ENCODE results near the gene TAS1R3. TPM values are rescaled to one million over a fixed set of nuclear protein-coding genes. Genes with fewer than 3 reads are reported as not detected.

The TAS1R3 gene
- total RNA-seq, 1 donor from 2014 or later = 1.3 TPM

DNA sequence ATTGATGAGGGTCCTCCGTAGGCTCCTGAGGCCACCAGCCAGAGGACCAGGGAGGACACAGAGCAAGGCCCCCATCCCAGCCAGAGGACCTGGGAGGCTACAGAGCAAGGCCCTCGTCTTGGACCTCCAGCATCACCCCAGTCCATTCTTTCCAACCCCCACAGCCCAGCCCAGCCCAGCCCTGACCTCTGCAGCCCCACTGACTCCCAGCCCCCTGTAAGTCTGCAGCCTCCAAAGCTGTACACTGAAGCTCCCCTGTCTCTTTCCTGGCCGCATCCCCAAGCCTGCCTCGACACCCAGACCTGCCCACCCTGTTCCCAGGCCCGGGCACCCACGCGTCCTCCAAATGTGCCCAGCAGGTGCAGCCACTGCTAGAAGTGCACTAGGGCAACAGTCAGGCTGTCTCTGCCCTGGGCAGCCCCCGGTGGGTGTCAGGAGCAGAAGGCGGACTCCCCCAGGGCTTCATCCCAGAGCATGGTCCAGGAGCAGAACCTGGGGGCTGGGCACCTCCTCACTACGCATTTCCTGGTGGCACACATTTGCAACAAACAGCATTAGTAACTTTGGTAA lies 16.0 kb downstream of the TAS1R3 start:
- H3K27me3 Mint-ChIP-seq (ENCODE audit: unreplicated experiment) = peaks cover 8% of the 10 kb centered on the region
- H3K36me3 Mint-ChIP-seq (ENCODE audit: unreplicated experiment) = no peaks in the 10 kb centered on the region
- peaks cover under 1% of the 10 kb centered on the region for H3K9me3 Mint-ChIP-seq (ENCODE audit: unreplicated experiment)
- TF ChIP-seq, protein P1, sequence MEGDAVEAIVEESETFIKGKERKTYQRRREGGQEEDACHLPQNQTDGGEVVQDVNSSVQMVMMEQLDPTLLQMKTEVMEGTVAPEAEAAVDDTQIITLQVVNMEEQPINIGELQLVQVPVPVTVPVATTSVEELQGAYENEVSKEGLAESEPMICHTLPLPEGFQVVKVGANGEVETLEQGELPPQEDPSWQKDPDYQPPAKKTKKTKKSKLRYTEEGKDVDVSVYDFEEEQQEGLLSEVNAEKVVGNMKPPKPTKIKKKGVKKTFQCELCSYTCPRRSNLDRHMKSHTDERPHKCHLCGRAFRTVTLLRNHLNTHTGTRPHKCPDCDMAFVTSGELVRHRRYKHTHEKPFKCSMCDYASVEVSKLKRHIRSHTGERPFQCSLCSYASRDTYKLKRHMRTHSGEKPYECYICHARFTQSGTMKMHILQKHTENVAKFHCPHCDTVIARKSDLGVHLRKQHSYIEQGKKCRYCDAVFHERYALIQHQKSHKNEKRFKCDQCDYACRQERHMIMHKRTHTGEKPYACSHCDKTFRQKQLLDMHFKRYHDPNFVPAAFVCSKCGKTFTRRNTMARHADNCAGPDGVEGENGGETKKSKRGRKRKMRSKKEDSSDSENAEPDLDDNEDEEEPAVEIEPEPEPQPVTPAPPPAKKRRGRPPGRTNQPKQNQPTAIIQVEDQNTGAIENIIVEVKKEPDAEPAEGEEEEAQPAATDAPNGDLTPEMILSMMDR (IDR thresholded peaks at IDR 0.05; ENCODE audit: partially characterized antibody, unreplicated experiment) = no peak
- H3K27ac Mint-ChIP-seq (ENCODE audit: unreplicated experiment) = no peak overlapping the region
- H3K4me1 Mint-ChIP-seq (ENCODE audit: low read depth, unreplicated experiment) = peaks cover 10% of the 10 kb centered on the region
- peak overlapping the region; percentile 82 for H3K4me3 Mint-ChIP-seq (ENCODE audit: unreplicated experiment)
- no peak for DNase-seq

GRCh38 chr1:1347663-1348419 lies 16.8 kb downstream of the TAS1R3 start:
- Mint-ChIP-seq H3K4me3 (ENCODE audit: unreplicated experiment) (peak overlapping the region; percentile 82), H3K27ac (ENCODE audit: unreplicated experiment) (peak overlapping the region; percentile 33), H3K27me3 (ENCODE audit: unreplicated experiment) (peaks cover 14% of the 10 kb centered on the region), H3K4me1 (ENCODE audit: low read depth, unreplicated experiment) (peaks cover 16% of the 10 kb centered on the region), H3K36me3 (ENCODE audit: unreplicated experiment) (no peaks in the 10 kb centered on the region), H3K9me3 (ENCODE audit: unreplicated experiment) (peaks cover 3% of the 10 kb centered on the region)
- no peak for DNase-seq
- TF ChIP-seq, protein P1 (IDR thresholded peaks at IDR 0.05; ENCODE audit: partially characterized antibody, unreplicated experiment) = no peak

GRCh38 chr1:1348420-1349255 lies 17.6 kb downstream of the TAS1R3 start:
- H3K9me3 Mint-ChIP-seq (ENCODE audit: unreplicated experiment) = peaks cover 3% of the 10 kb centered on the region
- H3K27ac Mint-ChIP-seq (ENCODE audit: unreplicated experiment) = peak overlapping the region; percentile 28
- peaks cover 12% of the 10 kb centered on the region for H3K27me3 Mint-ChIP-seq (ENCODE audit: unreplicated experiment)
- DNase-seq = no peak
- H3K4me1 Mint-ChIP-seq (ENCODE audit: low read depth, unreplicated experiment) = peaks cover 16% of the 10 kb centered on the region
- H3K4me3 Mint-ChIP-seq (ENCODE audit: unreplicated experiment) = peak overlapping the region; percentile 82
- no peaks in the 10 kb centered on the region for H3K36me3 Mint-ChIP-seq (ENCODE audit: unreplicated experiment)
- TF ChIP-seq, protein P1 (IDR thresholded peaks at IDR 0.05; ENCODE audit: partially characterized antibody, unreplicated experiment) = no peak

DNA sequence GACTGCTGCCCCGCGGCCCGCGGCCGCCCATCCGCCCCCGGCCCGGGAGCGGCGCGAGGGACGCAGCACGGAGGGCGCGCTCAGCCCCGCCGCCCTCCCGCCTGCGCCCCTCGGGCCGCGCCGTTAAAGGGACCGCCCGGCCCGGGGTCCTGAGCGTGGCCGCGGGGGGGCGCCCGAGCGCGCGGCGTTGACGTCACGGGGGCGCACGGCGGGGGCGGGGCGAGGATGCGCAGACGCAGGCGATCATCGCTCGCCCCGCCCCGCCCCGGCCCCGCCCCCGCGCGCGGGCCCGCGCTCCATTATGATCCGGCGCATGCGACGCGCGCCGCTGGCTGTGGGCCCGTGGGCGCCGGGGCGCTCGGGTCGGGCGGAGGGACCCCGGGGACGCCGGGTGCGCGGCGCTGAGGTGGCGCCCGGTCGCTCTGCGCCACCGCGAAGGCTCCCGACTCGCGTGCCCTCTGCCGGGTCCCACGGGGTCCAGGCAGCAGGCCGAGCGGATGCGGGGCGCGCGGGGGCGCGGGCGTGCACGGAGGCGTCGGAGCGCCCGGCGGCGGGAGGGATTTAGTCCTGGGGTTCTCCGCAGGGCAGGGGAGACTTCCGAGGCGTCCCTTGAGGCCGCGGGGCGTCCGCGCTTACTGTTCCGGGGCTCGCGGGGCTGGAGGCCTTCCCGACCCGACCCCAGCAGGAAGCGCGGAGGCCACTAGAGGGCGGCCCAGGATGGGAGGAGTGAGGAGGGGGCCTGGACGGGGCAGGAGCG lies 18.4 kb downstream of the TAS1R3 start, which contains the start of gene DVL1:
TSS of gene DVL1 (minus strand) at position 163 of the 757 bp plus-strand sequence. CDS start 353 bp downstream, outside the sequence.
- Mint-ChIP-seq H3K9me3 (ENCODE audit: unreplicated experiment) (peaks cover 3% of the 10 kb centered on the region), H3K27me3 (ENCODE audit: unreplicated experiment) (peaks cover 12% of the 10 kb centered on the region), H3K4me1 (ENCODE audit: low read depth, unreplicated experiment) (peaks cover 16% of the 10 kb centered on the region), H3K36me3 (ENCODE audit: unreplicated experiment) (no peaks in the 10 kb centered on the region), H3K4me3 (ENCODE audit: unreplicated experiment) (peak within 1 kb of the TSS; percentile 82), H3K27ac (ENCODE audit: unreplicated experiment) (peak within 1 kb of the TSS; percentile 28)
- DNase-seq = peak; percentile 89
- TF ChIP-seq, protein P1 (IDR thresholded peaks at IDR 0.05; ENCODE audit: partially characterized antibody, unreplicated experiment) = peak; percentile 57
